Left ventricle myocardium inferior (tissue), 1 donor: ENCODE data around the gene OPA3. TPM values are rescaled to one million over a fixed set of nuclear protein-coding genes. Genes with fewer than 3 reads are reported as not detected.
A peak's percentile ranks its signal among the peaks of the same experiment; 100 is the strongest.

Experiments used
- DNase-seq: peaks from one replicate; pipeline ENCODE4 v3.0.0-alpha.2; 2020
- H3K27ac ChIP-seq: fragments of 200-600 bp; replicated peaks from 2 replicates; pipeline ENCODE4 v1.8.0; 2021
- H3K27me3 ChIP-seq: fragments of 200-600 bp; 2 replicates; pipeline ENCODE4 v1.8.0; 2021; ENCODE audit warnings: low read depth
- H3K36me3 ChIP-seq: fragments of 200-600 bp; 2 replicates; pipeline ENCODE4 v1.8.0; 2021
- H3K4me1 ChIP-seq: fragments of 200-600 bp; 2 replicates; pipeline ENCODE4 v1.8.0; 2021
- H3K4me3 ChIP-seq: fragments of 200-600 bp; 2 replicates; pipeline ENCODE4 v1.8.0; 2021; ENCODE audit warnings: mild to moderate bottlenecking, moderate library complexity
- H3K9me3 ChIP-seq: fragments of 200-600 bp; replicated peaks from 2 replicates; pipeline ENCODE4 v1.8.0; 2021
- intact Hi-C: fragments of 100-400 bp; cut with micrococcal nuclease; formaldehyde crosslinking; loops from one replicate; pipeline ENCODE4 v1.11.0; 2022
- total RNA-seq: library from RNA; stranded (reverse); fragmentation: NEBNext Ultra II Directional; extraction: Animal tissue kit (Norgen Biotek cat#: 25700); gene quantifications from one replicate; pipeline ENCODE4 v1.2.1, GENCODE V29; 2021
- TF ChIP-seq, protein P1 (sequence below): fragments of 200-600 bp; IDR thresholded peaks from 2 replicates; pipeline ENCODE4 v1.8.0; 2021; ENCODE audit warnings: antibody characterized with exemption, mild to moderate bottlenecking, borderline replicate concordance
- donor health status: DM: no; HTN: yes; CAD: no; lungs with severe emphysema.

The OPA3 gene
- total RNA-seq, 1 donor from 2014 or later: 25.3 TPM

DNA sequence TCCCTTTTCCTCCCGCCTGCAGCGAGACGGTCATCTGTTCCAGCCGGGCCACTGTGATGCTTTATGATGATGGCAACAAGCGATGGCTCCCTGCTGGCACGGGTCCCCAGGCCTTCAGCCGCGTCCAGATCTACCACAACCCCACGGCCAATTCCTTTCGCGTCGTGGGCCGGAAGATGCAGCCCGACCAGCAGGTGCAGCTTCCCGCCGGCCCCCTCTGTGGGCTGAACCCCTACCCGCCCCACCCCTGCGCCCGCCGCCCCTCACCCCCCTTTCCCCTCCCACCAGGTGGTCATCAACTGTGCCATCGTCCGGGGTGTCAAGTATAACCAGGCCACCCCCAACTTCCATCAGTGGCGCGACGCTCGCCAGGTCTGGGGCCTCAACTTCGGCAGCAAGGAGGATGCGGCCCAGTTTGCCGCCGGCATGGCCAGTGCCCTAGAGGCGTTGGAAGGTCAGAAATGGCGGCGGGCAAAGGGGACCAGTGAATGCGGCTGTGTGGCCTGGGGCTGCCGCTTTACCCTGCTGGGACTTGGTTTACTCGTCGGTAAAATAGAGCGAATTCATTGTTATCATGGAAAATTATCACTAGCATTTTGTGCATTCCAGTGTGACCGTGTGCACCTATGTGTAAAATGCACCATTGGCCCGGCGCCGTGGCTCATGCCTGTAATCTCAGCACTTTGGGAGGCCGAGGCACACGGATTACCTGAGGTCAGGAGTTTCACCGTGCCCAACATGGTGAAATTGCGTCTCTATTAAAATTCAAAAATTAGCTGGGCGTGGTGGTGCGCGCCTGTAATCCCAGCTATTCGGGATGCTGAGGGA, 66.7 kb downstream of the OPA3 start:
- Histone ChIP-seq H3K4me1 (peaks cover 47% of the 10 kb centered on the region), H3K36me3 (peaks cover 53% of the 10 kb centered on the region), H3K27me3 (no peaks in the 10 kb centered on the region), H3K4me3 (no peak overlapping the region), H3K27ac (peak overlapping the region; percentile 5), H3K9me3 (no peaks in the 10 kb centered on the region)
- TF ChIP-seq, protein P1, sequence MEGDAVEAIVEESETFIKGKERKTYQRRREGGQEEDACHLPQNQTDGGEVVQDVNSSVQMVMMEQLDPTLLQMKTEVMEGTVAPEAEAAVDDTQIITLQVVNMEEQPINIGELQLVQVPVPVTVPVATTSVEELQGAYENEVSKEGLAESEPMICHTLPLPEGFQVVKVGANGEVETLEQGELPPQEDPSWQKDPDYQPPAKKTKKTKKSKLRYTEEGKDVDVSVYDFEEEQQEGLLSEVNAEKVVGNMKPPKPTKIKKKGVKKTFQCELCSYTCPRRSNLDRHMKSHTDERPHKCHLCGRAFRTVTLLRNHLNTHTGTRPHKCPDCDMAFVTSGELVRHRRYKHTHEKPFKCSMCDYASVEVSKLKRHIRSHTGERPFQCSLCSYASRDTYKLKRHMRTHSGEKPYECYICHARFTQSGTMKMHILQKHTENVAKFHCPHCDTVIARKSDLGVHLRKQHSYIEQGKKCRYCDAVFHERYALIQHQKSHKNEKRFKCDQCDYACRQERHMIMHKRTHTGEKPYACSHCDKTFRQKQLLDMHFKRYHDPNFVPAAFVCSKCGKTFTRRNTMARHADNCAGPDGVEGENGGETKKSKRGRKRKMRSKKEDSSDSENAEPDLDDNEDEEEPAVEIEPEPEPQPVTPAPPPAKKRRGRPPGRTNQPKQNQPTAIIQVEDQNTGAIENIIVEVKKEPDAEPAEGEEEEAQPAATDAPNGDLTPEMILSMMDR: no peak
- DNase-seq: no peak
- intact Hi-C loops: no loop called here

DNA sequence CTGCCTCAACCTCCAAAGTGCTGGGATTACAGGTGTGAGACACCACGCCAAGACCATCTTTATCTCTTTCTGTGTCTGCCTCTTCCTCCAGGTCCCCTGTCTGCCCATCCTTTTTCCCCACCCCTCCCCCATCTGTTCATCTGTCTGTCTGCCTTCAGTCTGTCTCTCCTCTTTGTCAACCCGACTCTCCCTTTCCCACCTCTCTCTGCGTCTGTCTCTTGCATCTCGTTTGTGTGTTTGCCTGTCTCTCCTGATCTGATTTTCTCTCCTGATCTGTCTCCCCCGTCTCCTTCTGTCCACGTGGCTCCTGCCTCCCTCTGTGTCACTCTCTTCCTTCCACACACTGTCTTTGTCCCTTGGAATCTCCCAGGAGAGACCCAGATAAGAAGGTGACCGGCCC, 67.4 kb downstream of the OPA3 start:
- intact Hi-C loops: no loop called here
- peak overlapping the region; percentile 5 for H3K27ac ChIP-seq
- no peak for DNase-seq

DNA sequence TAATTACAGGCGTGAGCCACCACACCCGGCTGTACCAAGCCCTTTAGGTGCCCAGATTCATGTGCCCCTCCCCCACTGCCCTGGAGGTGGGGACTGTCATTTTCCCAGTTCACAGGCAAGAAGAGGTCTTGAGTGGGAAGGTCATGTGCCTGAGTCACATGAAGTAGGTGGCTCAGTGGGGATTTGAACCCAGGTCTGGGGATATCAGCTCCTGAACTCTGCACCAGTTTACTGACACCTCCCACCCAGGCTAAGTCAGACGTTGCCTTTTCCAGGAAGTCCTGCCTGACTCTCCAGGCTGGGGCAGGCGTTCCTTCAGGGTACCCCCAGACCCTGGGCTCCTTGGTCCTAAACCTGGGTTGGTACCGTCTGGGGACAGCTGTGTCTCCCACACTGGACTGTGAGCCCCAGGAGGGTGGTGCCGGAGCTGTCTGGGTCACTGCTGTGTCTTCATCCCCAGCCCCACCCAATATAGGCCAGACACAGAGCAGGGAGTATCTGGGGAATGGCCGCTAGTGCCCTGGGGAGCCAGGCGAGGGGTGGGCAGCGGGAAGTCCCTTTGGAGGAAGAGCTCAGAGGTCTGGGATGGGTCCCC, 68.7 kb downstream of the OPA3 start:
- intact Hi-C loops: no loop called here

More for the DNA sequence above, 67.4 kb downstream of the OPA3 start:
- H3K36me3 ChIP-seq: peaks cover 47% of the 10 kb centered on the region
- H3K27me3 ChIP-seq: no peaks in the 10 kb centered on the region
- peaks cover 53% of the 10 kb centered on the region for H3K4me1 ChIP-seq
- TF ChIP-seq, protein P1: no peak
- no peak overlapping the region for H3K4me3 ChIP-seq
- H3K9me3 ChIP-seq: no peaks in the 10 kb centered on the region

DNA sequence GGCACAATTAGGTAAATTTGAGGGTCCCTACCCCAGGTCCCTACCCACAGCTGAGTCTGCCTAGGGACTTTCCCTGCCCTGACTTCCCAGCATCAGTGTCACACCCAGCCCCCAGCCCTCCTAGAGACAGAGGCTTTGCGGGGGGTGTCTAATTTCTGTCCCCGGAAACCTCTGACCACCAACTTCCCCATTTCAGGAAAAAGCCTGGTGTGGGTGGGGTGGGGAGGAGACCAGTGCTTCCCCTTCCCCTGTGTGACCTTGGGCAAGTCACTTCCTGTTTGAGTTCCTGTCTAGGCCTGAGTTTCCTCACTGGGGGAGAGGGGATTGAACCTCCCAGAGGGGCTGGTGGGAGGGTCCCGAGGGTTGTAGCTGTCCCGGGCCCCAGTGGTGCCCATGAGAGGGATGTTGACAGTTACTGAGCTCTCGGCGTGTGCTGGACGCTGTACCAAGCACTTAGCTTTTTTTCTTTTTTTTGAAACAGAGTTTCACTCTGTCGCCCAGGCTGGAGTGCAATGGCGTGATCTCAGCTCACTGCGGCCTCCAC, 69.4 kb downstream of the OPA3 start:
- Histone ChIP-seq H3K27ac (peak overlapping the region; percentile 85), H3K27me3 (no peaks in the 10 kb centered on the region), H3K4me3 (peak overlapping the region; percentile 34), H3K9me3 (no peaks in the 10 kb centered on the region), H3K4me1 (peaks cover 66% of the 10 kb centered on the region), H3K36me3 (peaks cover 26% of the 10 kb centered on the region)
- intact Hi-C loops: no loop called here
- DNase-seq: peak; percentile 58
- TF ChIP-seq, protein P1: no peak

More for the DNA sequence above, 68.7 kb downstream of the OPA3 start:
- no peak for DNase-seq
- Histone ChIP-seq H3K4me3 (peak overlapping the region; percentile 34), H3K27me3 (no peaks in the 10 kb centered on the region), H3K9me3 (no peaks in the 10 kb centered on the region), H3K27ac (peak overlapping the region; percentile 85), H3K36me3 (peaks cover 34% of the 10 kb centered on the region), H3K4me1 (peaks cover 63% of the 10 kb centered on the region)
- TF ChIP-seq, protein P1: no peak

DNA sequence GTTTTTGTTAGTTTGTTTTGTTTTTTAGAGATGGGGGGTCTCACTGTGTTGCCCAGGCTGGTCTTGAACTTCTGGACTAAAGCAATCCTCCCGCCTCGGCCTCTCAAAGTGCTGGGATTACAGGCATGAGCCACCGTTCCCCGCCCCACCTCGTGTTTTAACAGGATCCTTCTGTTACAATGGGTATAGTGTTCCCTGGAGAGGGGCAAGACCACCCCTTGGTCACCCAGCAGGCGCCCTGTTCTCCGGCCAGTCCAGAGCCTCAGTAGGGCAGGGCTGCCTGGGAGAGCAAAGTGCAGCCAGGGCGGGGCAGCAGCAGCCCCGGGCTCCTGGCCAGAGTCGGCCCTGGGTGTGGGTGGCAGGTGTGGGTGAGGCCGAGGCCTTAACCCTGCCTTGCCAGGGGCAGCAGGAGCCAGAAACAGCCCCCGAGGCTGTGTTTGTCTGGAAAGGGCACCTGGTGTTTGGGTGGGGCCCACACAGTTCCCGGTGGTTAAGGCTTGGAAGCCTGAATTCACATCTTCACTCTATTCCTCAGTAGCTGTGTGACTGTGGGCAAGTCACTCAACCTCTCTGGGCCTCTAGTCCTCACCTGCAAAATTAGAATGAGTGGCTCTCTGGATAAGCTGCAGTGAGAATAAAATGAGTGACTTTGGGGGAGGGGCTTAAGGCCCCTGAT, 70.1 kb downstream of the OPA3 start:
- intact Hi-C loops: no loop called here
- Histone ChIP-seq H3K36me3 (peaks cover 23% of the 10 kb centered on the region), H3K4me1 (peaks cover 72% of the 10 kb centered on the region), H3K9me3 (no peaks in the 10 kb centered on the region), H3K4me3 (peak overlapping the region; percentile 34), H3K27me3 (no peaks in the 10 kb centered on the region), H3K27ac (peak overlapping the region; percentile 85)
- TF ChIP-seq, protein P1: no peak
- DNase-seq: no peak
